ENCODE data around the gene ARHGAP35. TPM values are rescaled to one million over a fixed set of nuclear protein-coding genes. Genes with fewer than 3 reads are reported as not detected.
"Not testable (repeated sequence)": the region's sequence is repeated elsewhere in the genome, so short reads cannot be mapped to it uniquely, and the experiment has no call there.

Gene ARHGAP35
- total and polyA plus RNA-seq, 9 donors = 20.9 to 74.8 (median 51.2) TPM

- intact Hi-C loops (cut with DNase I) = loop anchor here in 2 of 4 donors (10.0 kb wide), 1 partner anchor 265 kb away; the partner anchor contains the start of gene ZC3H4 (in 2 of the 2)
- Histone ChIP-seq H3K4me1 (ENCODE audit: insufficient read depth) (peaks cover 7% of the 10 kb centered on the region), H3K36me3 (no peaks in the 10 kb centered on the region), H3K4me3 (peak overlapping the region; percentile 96), H3K27ac (no peak overlapping the region), H3K9me3 (no peaks in the 10 kb centered on the region), H3K27me3 (no peaks in the 10 kb centered on the region)
- WGBS, 3 donors = 31 to 36% (median 36%) methylated on average over 5 of the region's 5 CpGs
- peak in 2 of 5 donors; percentile 16 to 36 for DNase-seq
- TF ChIP-seq, protein P1, sequence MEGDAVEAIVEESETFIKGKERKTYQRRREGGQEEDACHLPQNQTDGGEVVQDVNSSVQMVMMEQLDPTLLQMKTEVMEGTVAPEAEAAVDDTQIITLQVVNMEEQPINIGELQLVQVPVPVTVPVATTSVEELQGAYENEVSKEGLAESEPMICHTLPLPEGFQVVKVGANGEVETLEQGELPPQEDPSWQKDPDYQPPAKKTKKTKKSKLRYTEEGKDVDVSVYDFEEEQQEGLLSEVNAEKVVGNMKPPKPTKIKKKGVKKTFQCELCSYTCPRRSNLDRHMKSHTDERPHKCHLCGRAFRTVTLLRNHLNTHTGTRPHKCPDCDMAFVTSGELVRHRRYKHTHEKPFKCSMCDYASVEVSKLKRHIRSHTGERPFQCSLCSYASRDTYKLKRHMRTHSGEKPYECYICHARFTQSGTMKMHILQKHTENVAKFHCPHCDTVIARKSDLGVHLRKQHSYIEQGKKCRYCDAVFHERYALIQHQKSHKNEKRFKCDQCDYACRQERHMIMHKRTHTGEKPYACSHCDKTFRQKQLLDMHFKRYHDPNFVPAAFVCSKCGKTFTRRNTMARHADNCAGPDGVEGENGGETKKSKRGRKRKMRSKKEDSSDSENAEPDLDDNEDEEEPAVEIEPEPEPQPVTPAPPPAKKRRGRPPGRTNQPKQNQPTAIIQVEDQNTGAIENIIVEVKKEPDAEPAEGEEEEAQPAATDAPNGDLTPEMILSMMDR (IDR thresholded peaks at IDR 0.05) = no peak
- TF ChIP-seq EP300 (IDR thresholded peaks at IDR 0.05) = no peak
- no peak for TF ChIP-seq POLR2A (IDR thresholded peaks at IDR 0.05)
Measured at GRCh38 chr19:46849610-46850009, 11.2 kb upstream of the ARHGAP35 start.

DNA sequence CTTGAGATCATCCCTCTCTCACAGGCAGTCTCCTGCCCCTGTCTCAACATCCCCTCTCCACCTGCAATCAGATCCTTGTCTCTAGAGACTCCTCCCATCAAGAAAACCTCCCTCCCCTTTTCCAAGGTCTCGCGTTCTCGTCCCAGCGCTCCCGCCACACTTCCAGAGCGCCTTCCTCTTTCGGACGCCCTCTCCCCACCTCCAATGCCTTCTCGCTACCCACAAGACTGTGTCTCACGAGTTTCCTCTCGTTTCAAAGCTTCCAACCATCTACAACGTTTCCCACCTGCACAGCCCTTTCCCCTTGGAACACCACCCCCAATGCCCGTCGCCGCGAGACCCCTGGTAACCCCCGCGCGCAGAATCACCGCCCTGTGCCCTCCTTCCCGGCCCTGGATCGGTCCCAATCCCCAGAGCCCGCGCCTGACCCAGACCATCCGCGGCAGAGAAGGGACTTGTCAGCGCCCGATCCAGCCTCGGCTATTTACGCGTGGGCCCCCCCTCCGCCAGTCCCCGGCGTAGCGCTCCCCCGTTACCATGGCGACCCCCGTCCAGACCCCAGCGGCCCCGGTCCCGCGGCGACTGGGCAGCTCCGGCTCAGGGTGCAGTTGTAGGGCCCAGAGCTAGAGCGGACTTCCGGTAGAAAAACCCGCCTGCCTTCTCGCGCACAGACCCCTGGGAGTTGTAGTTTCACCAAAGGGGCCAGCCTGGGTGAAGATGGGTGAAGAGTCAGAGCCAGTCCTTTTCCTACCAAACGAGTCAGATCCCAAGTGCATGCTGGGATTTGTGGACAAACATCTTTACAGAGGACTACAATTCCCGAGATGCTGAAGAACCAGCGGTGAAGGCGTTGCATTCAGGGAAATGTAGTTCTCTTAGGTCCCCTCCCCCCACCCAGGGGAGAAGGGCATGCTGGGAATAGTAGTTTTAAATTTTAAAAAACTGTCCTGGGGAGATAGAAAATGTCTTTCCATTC, 10.3 kb upstream of the ARHGAP35 start, which contains the start of gene AP2S1:
Gene AP2S1, minus strand, starts transcription at position 619 of the 976 bp plus-strand sequence. Its CDS starts 80 bp downstream, at position 539.
- no peaks in the 10 kb centered on the region for H3K36me3 ChIP-seq
- peak within 1 kb of the TSS; percentile 96 for H3K4me3 ChIP-seq
- TF ChIP-seq, protein P1 (IDR thresholded peaks at IDR 0.05) = peak in 1 of 3 donors; percentile 1
- TF ChIP-seq EP300 (IDR thresholded peaks at IDR 0.05) (no peak), POLR2A (IDR thresholded peaks at IDR 0.05) (peak; percentile 62)
- WGBS, 3 donors = 0 to 1% (median 1%) methylated on average over 53 of the region's 53 CpGs
- DNase-seq = peak; percentile 94 to 98 (median 95)
- no peaks in the 10 kb centered on the region for H3K27me3 ChIP-seq
- intact Hi-C loops (cut with DNase I) = loop anchor here in 2 of 4 donors (10.0 kb wide), 1 partner anchor 264 kb away; the partner anchor contains the start of gene ZC3H4 (in 2 of the 2)
- peaks cover 7% of the 10 kb centered on the region for H3K4me1 ChIP-seq (ENCODE audit: insufficient read depth)
- H3K27ac ChIP-seq = peak within 1 kb of the TSS in 1 of 2 donors; percentile 63
- no peaks in the 10 kb centered on the region for H3K9me3 ChIP-seq

GRCh38 chr19:46852830-46853229, 8.0 kb upstream of the ARHGAP35 start:
- no peak for DNase-seq
- WGBS, 3 donors = 86 to 92% (median 90%) methylated on average over 1 of the region's 1 CpG
- H3K4me1 ChIP-seq (ENCODE audit: insufficient read depth) = peaks cover 12% of the 10 kb centered on the region
- TF ChIP-seq EP300 (IDR thresholded peaks at IDR 0.05) (no peak), POLR2A (IDR thresholded peaks at IDR 0.05) (no peak)
- TF ChIP-seq, protein P1 (IDR thresholded peaks at IDR 0.05) = no peak
- H3K4me3 ChIP-seq = no peak overlapping the region
- no peaks in the 10 kb centered on the region for H3K9me3 ChIP-seq
- H3K27me3 ChIP-seq = no peaks in the 10 kb centered on the region
- H3K27ac ChIP-seq = no peak overlapping the region
- intact Hi-C loops (cut with DNase I) = loop anchor here in 2 of 4 donors (10.0 kb wide), 1 partner anchor 262 kb away; the partner anchor contains the start of gene ZC3H4 (in 2 of the 2)
- no peaks in the 10 kb centered on the region for H3K36me3 ChIP-seq

- peak in 2 of 5 donors; percentile 23 to 31 for DNase-seq
- not testable (repeated sequence) for H3K4me3 ChIP-seq; H3K27ac ChIP-seq; H3K36me3 ChIP-seq; H3K9me3 ChIP-seq; H3K4me1 ChIP-seq (ENCODE audit: insufficient read depth); H3K27me3 ChIP-seq
- intact Hi-C loops (cut with DNase I) = loop anchor here in 3 of 4 donors (5.0 to 10.0 kb wide), 2 partner anchors 138 to 260 kb away; partner anchors contain the start of gene ZC3H4 (in 2 of the 3)
- 73 to 83% (median 75%) methylated on average over 13 of the region's 13 CpGs for WGBS, 3 donors
Measured at GRCh38 chr19:46854698-46855097, 6.1 kb upstream of the ARHGAP35 start.

Measured in ovary (tissue), 9 donors.